GM23338 (cell line): ENCODE measurements around the gene SBNO1. TPM values are rescaled to one million over a fixed set of nuclear protein-coding genes. Genes with fewer than 3 reads are reported as not detected.

Source experiments
- ATAC-seq: fragments of 200-7000 bp; cut with Tn5 transposase; 3 replicates; pipeline ENCODE4 v1.9.1; 2020
- DNase-seq: peaks from one replicate; pipeline ENCODE4 v3.0.0-alpha.2; 2015; ENCODE audit warnings: low spot score
- H2AFZ ChIP-seq: fragments of 200-600 bp; sonication (generic); 2 replicates; pipeline ENCODE4 v1.8.0; 2016; ENCODE audit warnings: antibody characterized with exemption, mild to moderate bottlenecking, moderate library complexity
- H3F3A ChIP-seq: fragments of 200-600 bp; sonication (generic); replicated peaks from 2 replicates; pipeline ENCODE4 v1.8.0; 2017; ENCODE audit warnings: antibody characterized with exemption, mixed run types, low read depth
- H3K27ac ChIP-seq: fragments of 200-600 bp; sonication (generic); 2 replicates; pipeline ENCODE4 v1.6.1; 2016; ENCODE audit warnings: low read depth
- H3K27me3 ChIP-seq: fragments of 200-600 bp; sonication (generic); 2 replicates; pipeline ENCODE4 v1.8.0; 2016; ENCODE audit warnings: mild to moderate bottlenecking, mixed run types, moderate library complexity; ENCODE audit not compliant: insufficient read depth
- H3K36me3 ChIP-seq: fragments of 200-600 bp; sonication (generic); 2 replicates; pipeline ENCODE4 v1.8.0; 2016; ENCODE audit warnings: mild to moderate bottlenecking; ENCODE audit not compliant: insufficient read depth
- H3K4me1 ChIP-seq: fragments of 200-600 bp; sonication (generic); 2 replicates; pipeline ENCODE4 v1.8.0; 2016; ENCODE audit warnings: mild to moderate bottlenecking, moderate library complexity; ENCODE audit not compliant: insufficient read depth
- H3K4me2 ChIP-seq: fragments of 200-600 bp; sonication (generic); 2 replicates; pipeline ENCODE4 v1.7.1; 2017; ENCODE audit warnings: mixed run types
- H3K4me3 ChIP-seq: fragments of 200-600 bp; sonication (generic); 2 replicates; pipeline ENCODE4 v1.6.1; 2016; ENCODE audit warnings: mixed run types
- H3K79me2 ChIP-seq: fragments of 200-600 bp; sonication (generic); replicated peaks from 2 replicates; pipeline ENCODE4 v1.8.0; 2017; ENCODE audit warnings: mild to moderate bottlenecking; ENCODE audit not compliant: insufficient read depth
- H3K9me2 ChIP-seq: fragments of 200-600 bp; sonication (generic); 2 replicates; pipeline ENCODE4 v1.8.0; 2017; ENCODE audit not compliant: insufficient read depth
- H4K20me1 ChIP-seq: fragments of 200-600 bp; sonication (generic); replicated peaks from 2 replicates; pipeline ENCODE4 v1.8.0; 2017; ENCODE audit warnings: mild to moderate bottlenecking; ENCODE audit not compliant: insufficient read depth
- H3K27ac Mint-ChIP-seq: 2 replicates; pipeline ENCODE4 v1.8.0; 2020; ENCODE audit warnings: inconsistent platforms, mild to moderate bottlenecking, moderate library complexity, mixed read lengths
- H3K27me3 Mint-ChIP-seq: 3 replicates; pipeline ENCODE4 v1.8.0; 2022; ENCODE audit warnings: low read depth, mild to moderate bottlenecking, moderate library complexity, mixed read lengths, inconsistent platforms; ENCODE audit not compliant: insufficient read depth, poor library complexity
- H3K36me3 Mint-ChIP-seq: 3 replicates; pipeline ENCODE4 v1.8.0; 2021; ENCODE audit warnings: low read depth, mild to moderate bottlenecking, inconsistent platforms, moderate library complexity, mixed read lengths
- H3K4me1 Mint-ChIP-seq: 3 replicates; pipeline ENCODE4 v1.8.0; 2020; ENCODE audit warnings: mild to moderate bottlenecking, inconsistent platforms, mixed read lengths
- H3K4me3 Mint-ChIP-seq: 3 replicates; pipeline ENCODE4 v1.8.0; 2021; ENCODE audit warnings: moderate library complexity, mild to moderate bottlenecking, inconsistent platforms, mixed read lengths
- H3K9me3 Mint-ChIP-seq: 3 replicates; pipeline ENCODE4 v1.8.0; 2020; ENCODE audit warnings: moderate library complexity, mild to moderate bottlenecking, inconsistent platforms, mixed read lengths
- CREB1 ChIP-seq: fragments of 250-450 bp; sonication (Bioruptor Pico); IDR thresholded peaks from 2 replicates; pipeline ENCODE4 v1.5.0; 2020; ENCODE audit warnings: low read depth, mild to moderate bottlenecking, moderate library complexity
- CTCF ChIP-seq, 2 experiments: fragments of 200-600 bp in 1 of 2; sonication (generic) in 1 of 2; conservative IDR thresholded peaks; 2 replicates each; pipeline versions ENCODE4 v1.5.1 to v1.6.1; 2016 to 2017; ENCODE audit warnings: antibody characterized with exemption in 2 of 2, low read depth in 2 of 2, mild to moderate bottlenecking in 2 of 2, moderate library complexity in 1 of 2
- EZH2 ChIP-seq: fragments of 200-600 bp; sonication (generic); IDR thresholded peaks from one replicate; pipeline ENCODE4 v1.8.0; 2017; ENCODE audit warnings: antibody characterized with exemption, mild to moderate bottlenecking, low read depth; ENCODE audit not compliant: unreplicated experiment
- EZH2phosphoT487 ChIP-seq: fragments of 200-600 bp; sonication (generic); IDR thresholded peaks from one replicate; pipeline ENCODE4 v1.8.1; 2018; ENCODE audit warnings: antibody characterized with exemption; ENCODE audit not compliant: unreplicated experiment
- JUNB ChIP-seq: IDR thresholded peaks from one replicate; pipeline ENCODE4 v1.6.1; 2016; ENCODE audit warnings: antibody characterized with exemption; ENCODE audit not compliant: unreplicated experiment
- NANOG ChIP-seq: IDR thresholded peaks from 2 replicates; pipeline ENCODE4 v1.6.1; 2016; ENCODE audit warnings: antibody characterized with exemption, borderline replicate concordance
- POLR2AphosphoS5 ChIP-seq: IDR thresholded peaks from 2 replicates; pipeline ENCODE4 v1.6.1; 2016; ENCODE audit warnings: antibody characterized with exemption, low read depth
- REST ChIP-seq: IDR thresholded peaks from one replicate; pipeline ENCODE4 v1.6.1; 2018; ENCODE audit warnings: antibody characterized with exemption; ENCODE audit not compliant: unreplicated experiment
- STAT1 ChIP-seq: IDR thresholded peaks from one replicate; pipeline ENCODE4 v1.6.1; 2016; ENCODE audit warnings: antibody characterized with exemption; ENCODE audit not compliant: unreplicated experiment
- ZNF114 ChIP-seq: fragments of 250-450 bp; sonication (Bioruptor Pico); IDR thresholded peaks from 2 replicates; pipeline ENCODE4 v1.5.0; 2020; ENCODE audit warnings: mild to moderate bottlenecking, moderate library complexity
- ZNF331 ChIP-seq: fragments of 250-450 bp; sonication (Bioruptor Pico); IDR thresholded peaks from 2 replicates; pipeline ENCODE4 v1.5.0; 2020; ENCODE audit warnings: low read depth, mild to moderate bottlenecking, moderate library complexity
- polyA plus RNA-seq: library from polyadenylated mRNA; unstranded; fragments of >200 nt; fragmentation: Nextera tagmentation; extraction: Ambion mirVana; gene quantifications from 2 replicates; pipeline ENCODE4 v1.2.1, GENCODE V29; 2016
- total RNA-seq: library from RNA; depleted of rRNA; stranded (reverse); fragments of >200 nt; shearing (Covaris generic); gene quantifications from 2 replicates; pipeline ENCODE4 v1.2.3, GENCODE V29; 2014

The SBNO1 gene
- total and polyA plus RNA-seq, 2 experiments from 2014 or later: 34.9 to 49.5 TPM

- no peak for TF ChIP-seq REST
- no peak for TF ChIP-seq EZH2phosphoT487
- no peak for TF ChIP-seq CREB1 (CRISPR knock-in tag)
- TF ChIP-seq JUNB: no peak
- TF ChIP-seq POLR2AphosphoS5: no peak
- TF ChIP-seq CTCF (conservative IDR thresholded peaks at IDR 0.05; ENCODE audit: low read depth in 2 of 2): no peak
- no peak for TF ChIP-seq STAT1
- TF ChIP-seq NANOG: no peak
Measured at GRCh38 chr12:123286652-123287373, 77.8 kb downstream of the SBNO1 start (continued).

GRCh38 chr12:123284669-123285068 lies 80.0 kb downstream of the SBNO1 start:
- ATAC-seq (no peak), DNase-seq (no peak)
- Mint-ChIP-seq H3K9me3 (no peaks in the 10 kb centered on the region), H3K4me1 (peaks cover 7% of the 10 kb centered on the region), H3K27ac (no peak overlapping the region), H3K36me3 (no peaks in the 10 kb centered on the region), H3K27me3 (peaks cover 4% of the 10 kb centered on the region), H3K4me3 (no peak overlapping the region)
- Histone ChIP-seq H3K4me1 (peaks cover 11% of the 10 kb centered on the region), H3K27ac (no peak overlapping the region), H3K9me2 (no peaks in the 10 kb centered on the region), H4K20me1 (peaks cover 2% of the 10 kb centered on the region; the same call in 1 of the 2 replicates), H3F3A (0 out of 2 replicates have a peak, but pooled peaks cover 16% of the 10 kb centered on the region), H3K4me3 (no peak overlapping the region), H3K36me3 (no peaks in the 10 kb centered on the region), H3K27me3 (no peaks in the 10 kb centered on the region; the same call in 1 of the 2 replicates), H3K4me2 (no peak overlapping the region), H3K79me2 (no peaks in the 10 kb centered on the region), H2AFZ (no peak overlapping the region)
- no peak for TF ChIP-seq CTCF (conservative IDR thresholded peaks at IDR 0.05; ENCODE audit: low read depth in 2 of 2)
- no peak for TF ChIP-seq ZNF331 (CRISPR knock-in tag)
- TF ChIP-seq ZNF114 (CRISPR knock-in tag): no peak
- no peak for TF ChIP-seq NANOG
- no peak for TF ChIP-seq JUNB
- no peak for TF ChIP-seq CREB1 (CRISPR knock-in tag)
- TF ChIP-seq EZH2: no peak
